Amniotic epithelial cell (primary cell): ENCODE measurements around the gene KANK3.
A peak's percentile ranks its signal among the peaks of the same experiment; 100 is the strongest.
"Not testable (repeated sequence)": the region's sequence is repeated elsewhere in the genome, so short reads cannot be mapped to it uniquely, and the experiment has no call there.

ENCODE experiments used
- DNase-seq: peaks from one replicate; pipeline ENCODE4 v3.0.0-alpha.2; 2010; ENCODE audit warnings: low read depth

KANK3 gene

GRCh38 chr19:8370176-8371010 is 27.3 kb upstream of the KANK3 start:
- DNase-seq = no peak

GRCh38 chr19:8367327-8368001 is 24.4 kb upstream of the KANK3 start:
- DNase-seq = peak; percentile 98

GRCh38 chr19:8366961-8367326 is 23.9 kb upstream of the KANK3 start:
- DNase-seq = peak; percentile 57

GRCh38 chr19:8366121-8366581 is 23.1 kb upstream of the KANK3 start:
- no peak for DNase-seq

GRCh38 chr19:8363803-8364771 is 21.0 kb upstream of the KANK3 start, which contains the start of gene ANGPTL4:
ANGPTL4 (plus strand) TSS chr19:8364155; CDS start chr19:8364322, 167 bp downstream.
- peak; percentile 72 for DNase-seq

- peak; percentile 98 for DNase-seq
Observed at GRCh38 chr19:8361921-8362793, 19.1 kb upstream of the KANK3 start.

- DNase-seq = no peak
Observed at GRCh38 chr19:8360196-8360595, 17.1 kb upstream of the KANK3 start.

GRCh38 chr19:8358948-8359347 is 15.9 kb upstream of the KANK3 start:
- no peak for DNase-seq

- peak; percentile 60 for DNase-seq
Observed at GRCh38 chr19:8357007-8357521, 14.0 kb upstream of the KANK3 start.

GRCh38 chr19:8355631-8356402 is 12.8 kb upstream of the KANK3 start:
- peak; percentile 99 for DNase-seq

GRCh38 chr19:8352845-8353244 is 9.8 kb upstream of the KANK3 start:
- DNase-seq = not testable (repeated sequence)

GRCh38 chr19:8352134-8352827 is 9.2 kb upstream of the KANK3 start:
- peak; percentile 82 for DNase-seq

- DNase-seq = not testable (repeated sequence)
Observed at GRCh38 chr19:8349629-8350372, 6.7 kb upstream of the KANK3 start.

GRCh38 chr19:8343483-8343844 is 402 bp upstream of the KANK3 start:
- no peak for DNase-seq

GRCh38 chr19:8342316-8342683 is 762 bp downstream of the KANK3 start:
- no peak for DNase-seq

GRCh38 chr19:8341504-8341903 is 1.6 kb downstream of the KANK3 start:
- DNase-seq = not testable (repeated sequence)

- no peak for DNase-seq
Observed at GRCh38 chr19:8340341-8341096, 2.5 kb downstream of the KANK3 start.

GRCh38 chr19:8338835-8339234 is 4.2 kb downstream of the KANK3 start:
- DNase-seq = no peak
